ENCODE data around the gene CBY2. TPM values are rescaled to one million over a fixed set of nuclear protein-coding genes. Genes with fewer than 3 reads are reported as not detected.
A peak's percentile ranks its signal among the peaks of the same experiment; 100 is the strongest.

Gene CBY2
- total RNA-seq, 1 experiment from 2014 or later, result not detected

GRCh38 chr13:45700971-45701900 lies 884 bp upstream of the CBY2 start:
- H2BK15ac ChIP-seq (ENCODE audit: low read depth, low read length), result no peak overlapping the region
- H3K23me2 ChIP-seq (ENCODE audit: insufficient read length, low read depth, low read length, poor library complexity, severe bottlenecking), result no peaks in the 10 kb centered on the region
- no peak overlapping the region for H2BK120ac ChIP-seq (ENCODE audit: low read depth, low read length, poor library complexity, severe bottlenecking)
- WGBS (ENCODE audit: extremely low coverage, insufficient read length, low lambda C conversion rate), result no CpG with 5 or more reads among the region's 4 CpGs
- H3K4me2 ChIP-seq (ENCODE audit: insufficient read depth, insufficient read length, low read length), result no peak overlapping the region
- H4K91ac ChIP-seq (ENCODE audit: insufficient read length, low read depth, low read length), result no peak overlapping the region
- no peak overlapping the region for H3K18ac ChIP-seq (ENCODE audit: insufficient read length, low read depth, low read length)
- no peaks in the 10 kb centered on the region; the same call in 1 of the 2 replicates for H3K4me1 ChIP-seq (ENCODE audit: insufficient read depth, low read length)
- no peak overlapping the region for H2BK12ac ChIP-seq (ENCODE audit: insufficient read length, low read depth, low read length)
- no peak overlapping the region for H2AFZ ChIP-seq (ENCODE audit: low read length)
- H3K9ac ChIP-seq (ENCODE audit: extremely low read depth, insufficient read length, low read length), result no peak overlapping the region
- H3K4ac ChIP-seq (ENCODE audit: low read depth, low read length), result no peak overlapping the region
- H4K5ac ChIP-seq (ENCODE audit: insufficient read length, low read depth, low read length), result no peak overlapping the region
- no peaks in the 10 kb centered on the region for H3K79me2 ChIP-seq (ENCODE audit: insufficient read depth, low read length)
- H3K4me3 Mint-ChIP-seq, result no peak overlapping the region
- H3K9me3 Mint-ChIP-seq, result no peaks in the 10 kb centered on the region
- no peak overlapping the region for H2BK5ac ChIP-seq (ENCODE audit: insufficient read length, low read length)
- H3K56ac ChIP-seq (ENCODE audit: insufficient read length, low read depth, low read length), result no peak overlapping the region
- H3K4me1 Mint-ChIP-seq, result peaks cover 22 to 23% of the 10 kb centered on the region in 2 experiments
- no peak overlapping the region for H3K27ac ChIP-seq (ENCODE audit: insufficient read length, low read depth, low read length)
- no peaks in the 10 kb centered on the region for H3K36me3 Mint-ChIP-seq (ENCODE audit: insufficient read depth in 1 of 3, low read depth in 3 of 3)
- H4K8ac ChIP-seq (replicated peaks; ENCODE audit: insufficient read length, low read depth, low read length), result no peak overlapping the region
- H3K27me3 ChIP-seq (ENCODE audit: insufficient read depth, low read length), result no peaks in the 10 kb centered on the region
- no peak overlapping the region for H3K23ac ChIP-seq (ENCODE audit: insufficient read length, low read depth, low read length)
- no peak overlapping the region for H2AK5ac ChIP-seq (ENCODE audit: insufficient read length, low read length)
- H3K14ac ChIP-seq (ENCODE audit: insufficient read depth, low read length), result no peak overlapping the region
- no peaks in the 10 kb centered on the region for H3K9me3 ChIP-seq (ENCODE audit: control insufficient read depth, low read depth, low read length)
- H2BK20ac ChIP-seq (ENCODE audit: low read depth, low read length, poor library complexity, severe bottlenecking), result no peak overlapping the region
- H3K27ac Mint-ChIP-seq, result 0 out of 7 replicates have a peak overlapping the region, but pooled peaks of 1 of the 3 experiments have one; percentile 16
- no peak for DNase-seq
- no peaks in the 10 kb centered on the region for H3K79me1 ChIP-seq (ENCODE audit: insufficient read depth, low read depth, low read length, poor library complexity, severe bottlenecking)
- no peak overlapping the region for H3T11ph ChIP-seq (ENCODE audit: low read length)
- no peaks in the 10 kb centered on the region for H4K20me1 ChIP-seq (ENCODE audit: control insufficient read depth, insufficient read depth, insufficient read length)
- TF ChIP-seq CTCF (conservative IDR thresholded peaks at IDR 0.05), result peak; percentile 49
- H3K27me3 Mint-ChIP-seq (ENCODE audit: low read depth), result peaks cover 7% of the 10 kb centered on the region; the same call in 1 of the 2 replicates
